Fibroblast of gingiva (primary cell): ENCODE results near the gene DISC1.
"Not testable (repeated sequence)": the region's sequence is repeated elsewhere in the genome, so short reads cannot be mapped to it uniquely, and the experiment has no call there.

Source experiments
- DNase-seq: peaks from one replicate; pipeline ENCODE4 v3.0.0-alpha.2; 2011; ENCODE audit warnings: low read depth

Gene DISC1

GRCh38 chr1:231605149-231606100, 21.2 kb upstream of the DISC1 start:
- no peak for DNase-seq

- DNase-seq = no peak
Measured at GRCh38 chr1:231606712-231607111, 19.9 kb upstream of the DISC1 start.

- DNase-seq = no peak
Measured at GRCh38 chr1:231610388-231610787, 16.2 kb upstream of the DISC1 start.

- DNase-seq = no peak
Measured at GRCh38 chr1:231611111-231611510, 15.5 kb upstream of the DISC1 start.

GRCh38 chr1:231611851-231612250, 14.7 kb upstream of the DISC1 start:
- DNase-seq = no peak

- no peak for DNase-seq
Measured at GRCh38 chr1:231612393-231613089, 14.0 kb upstream of the DISC1 start.

GRCh38 chr1:231613419-231614349, 12.9 kb upstream of the DISC1 start:
- no peak for DNase-seq

- DNase-seq = no peak
Measured at GRCh38 chr1:231616667-231617066, 9.9 kb upstream of the DISC1 start.

- no peak for DNase-seq
Measured at GRCh38 chr1:231618609-231619256, 7.9 kb upstream of the DISC1 start.

- DNase-seq = no peak
Measured at GRCh38 chr1:231619257-231619634, 7.3 kb upstream of the DISC1 start.

- DNase-seq = not testable (repeated sequence)
Measured at GRCh38 chr1:231625042-231625441, 1.5 kb upstream of the DISC1 start.

- no peak for DNase-seq
Measured at GRCh38 chr1:231625975-231626534, 535 bp upstream of the DISC1 start.

GRCh38 chr1:231626951-231627614, 493 bp downstream of the DISC1 start:
- peak; percentile 52 for DNase-seq

GRCh38 chr1:231628207-231628876, 1.8 kb downstream of the DISC1 start:
- DNase-seq = no peak

GRCh38 chr1:231629132-231629531, 2.5 kb downstream of the DISC1 start:
- no peak for DNase-seq

- DNase-seq = peak; percentile 56
Measured at GRCh38 chr1:231630558-231631205, 4.1 kb downstream of the DISC1 start.

- DNase-seq = no peak
Measured at GRCh38 chr1:231631717-231632116, 5.1 kb downstream of the DISC1 start.

GRCh38 chr1:231632119-231632518, 5.5 kb downstream of the DISC1 start:
- DNase-seq = no peak

GRCh38 chr1:231634323-231635013, 7.9 kb downstream of the DISC1 start:
- DNase-seq = peak; percentile 44
